Measurements from ENCODE around the gene COLGALT1. TPM values are rescaled to one million over a fixed set of nuclear protein-coding genes. Genes with fewer than 3 reads are reported as not detected.

The COLGALT1 gene
- total and polyA plus RNA-seq, 2 experiments from 2014 or later, result 18.2 to 63.4 TPM

- Mint-ChIP-seq H3K4me3 (no peak overlapping the region), H3K27ac (peak overlapping the region; percentile 87), H3K9me3 (no peaks in the 10 kb centered on the region; the same call in 2 of the 3 replicates), H3K36me3 (ENCODE audit: low read depth) (peaks cover 50% of the 10 kb centered on the region), H3K27me3 (ENCODE audit: insufficient read depth, low read depth, poor library complexity) (peaks cover 4% of the 10 kb centered on the region), H3K4me1 (peaks cover 6% of the 10 kb centered on the region; the same call in 2 of the 3 replicates)
- H3K36me3 ChIP-seq (ENCODE audit: insufficient read depth), result no peaks in the 10 kb centered on the region; the same call in 1 of the 2 replicates
- H3F3A ChIP-seq (replicated peaks; ENCODE audit: low read depth), result no peaks in the 10 kb centered on the region; the same call in 1 of the 2 replicates
- ATAC-seq (peak; percentile 83), DNase-seq (ENCODE audit: low spot score) (peak; percentile 94)
- no peaks in the 10 kb centered on the region for H3K79me2 ChIP-seq (replicated peaks; ENCODE audit: insufficient read depth)
- peak; percentile 88 for TF ChIP-seq CREB1 (CRISPR knock-in tag; IDR thresholded peaks at IDR 0.05; ENCODE audit: low read depth)
- TF ChIP-seq EZH2phosphoT487 (IDR thresholded peaks at IDR 0.05; ENCODE audit: unreplicated experiment), result no peak
- TF ChIP-seq ZNF114 (CRISPR knock-in tag; IDR thresholded peaks at IDR 0.05), result no peak
- no peak for TF ChIP-seq ZNF331 (CRISPR knock-in tag; IDR thresholded peaks at IDR 0.05; ENCODE audit: low read depth)
- TF ChIP-seq, protein P1, sequence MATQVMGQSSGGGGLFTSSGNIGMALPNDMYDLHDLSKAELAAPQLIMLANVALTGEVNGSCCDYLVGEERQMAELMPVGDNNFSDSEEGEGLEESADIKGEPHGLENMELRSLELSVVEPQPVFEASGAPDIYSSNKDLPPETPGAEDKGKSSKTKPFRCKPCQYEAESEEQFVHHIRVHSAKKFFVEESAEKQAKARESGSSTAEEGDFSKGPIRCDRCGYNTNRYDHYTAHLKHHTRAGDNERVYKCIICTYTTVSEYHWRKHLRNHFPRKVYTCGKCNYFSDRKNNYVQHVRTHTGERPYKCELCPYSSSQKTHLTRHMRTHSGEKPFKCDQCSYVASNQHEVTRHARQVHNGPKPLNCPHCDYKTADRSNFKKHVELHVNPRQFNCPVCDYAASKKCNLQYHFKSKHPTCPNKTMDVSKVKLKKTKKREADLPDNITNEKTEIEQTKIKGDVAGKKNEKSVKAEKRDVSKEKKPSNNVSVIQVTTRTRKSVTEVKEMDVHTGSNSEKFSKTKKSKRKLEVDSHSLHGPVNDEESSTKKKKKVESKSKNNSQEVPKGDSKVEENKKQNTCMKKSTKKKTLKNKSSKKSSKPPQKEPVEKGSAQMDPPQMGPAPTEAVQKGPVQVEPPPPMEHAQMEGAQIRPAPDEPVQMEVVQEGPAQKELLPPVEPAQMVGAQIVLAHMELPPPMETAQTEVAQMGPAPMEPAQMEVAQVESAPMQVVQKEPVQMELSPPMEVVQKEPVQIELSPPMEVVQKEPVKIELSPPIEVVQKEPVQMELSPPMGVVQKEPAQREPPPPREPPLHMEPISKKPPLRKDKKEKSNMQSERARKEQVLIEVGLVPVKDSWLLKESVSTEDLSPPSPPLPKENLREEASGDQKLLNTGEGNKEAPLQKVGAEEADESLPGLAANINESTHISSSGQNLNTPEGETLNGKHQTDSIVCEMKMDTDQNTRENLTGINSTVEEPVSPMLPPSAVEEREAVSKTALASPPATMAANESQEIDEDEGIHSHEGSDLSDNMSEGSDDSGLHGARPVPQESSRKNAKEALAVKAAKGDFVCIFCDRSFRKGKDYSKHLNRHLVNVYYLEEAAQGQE (IDR thresholded peaks at IDR 0.05; ENCODE audit: unreplicated experiment), result no peak
- H3K4me1 ChIP-seq (ENCODE audit: insufficient read depth), result peaks cover 2% of the 10 kb centered on the region; the same call in 1 of the 2 replicates
- no peak overlapping the region for H2AFZ ChIP-seq
- peak overlapping the region; percentile 84 for H3K27ac ChIP-seq (ENCODE audit: low read depth)
- H4K20me1 ChIP-seq (replicated peaks; ENCODE audit: insufficient read depth), result no peaks in the 10 kb centered on the region
- H3K27me3 ChIP-seq (ENCODE audit: insufficient read depth), result no peaks in the 10 kb centered on the region
- peak overlapping the region; percentile 73 for H3K4me3 ChIP-seq
- peak overlapping the region; percentile 88 for H3K4me2 ChIP-seq
- no peaks in the 10 kb centered on the region for H3K9me2 ChIP-seq (ENCODE audit: insufficient read depth)
Observed at GRCh38 chr19:17616961-17617806, 61.7 kb downstream of the COLGALT1 start.

DNA sequence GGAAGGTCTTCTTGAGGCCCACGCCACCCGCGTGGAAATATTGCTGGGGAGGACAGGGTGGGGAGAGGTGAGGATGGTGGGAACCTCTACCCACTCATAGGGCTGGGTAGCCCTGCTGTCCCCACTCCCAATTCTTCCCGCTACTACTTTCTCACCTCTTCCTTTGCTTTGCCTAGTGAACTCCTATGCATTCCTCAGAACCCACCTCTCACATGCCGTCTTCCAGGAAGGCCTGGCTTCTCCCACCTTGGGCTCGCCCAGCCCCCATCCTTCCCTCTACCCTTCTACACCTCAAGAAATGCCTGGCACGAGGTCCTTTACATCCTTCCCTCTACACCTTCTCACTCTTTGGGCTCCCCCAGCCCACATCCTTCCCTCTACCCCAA is 62.4 kb downstream of the COLGALT1 start:
- no peak overlapping the region for H2AFZ ChIP-seq
- H3K4me1 ChIP-seq (ENCODE audit: insufficient read depth), result peaks cover 2% of the 10 kb centered on the region; the same call in 1 of the 2 replicates
- ATAC-seq, result no peak
- no peak overlapping the region for H3K4me3 ChIP-seq
- no peaks in the 10 kb centered on the region for H4K20me1 ChIP-seq (replicated peaks; ENCODE audit: insufficient read depth)
- Mint-ChIP-seq H3K4me1 (peaks cover 6% of the 10 kb centered on the region; the same call in 2 of the 3 replicates), H3K9me3 (no peaks in the 10 kb centered on the region; the same call in 2 of the 3 replicates), H3K27me3 (ENCODE audit: insufficient read depth, low read depth, poor library complexity) (peaks cover 5% of the 10 kb centered on the region), H3K27ac (no peak overlapping the region), H3K36me3 (ENCODE audit: low read depth) (peaks cover 53% of the 10 kb centered on the region), H3K4me3 (no peak overlapping the region)
- no peak overlapping the region for H3K4me2 ChIP-seq
- H3K79me2 ChIP-seq (replicated peaks; ENCODE audit: insufficient read depth), result no peaks in the 10 kb centered on the region
- H3K9me2 ChIP-seq (ENCODE audit: insufficient read depth), result no peaks in the 10 kb centered on the region
- DNase-seq (ENCODE audit: low spot score), result no peak
- H3K36me3 ChIP-seq (ENCODE audit: insufficient read depth), result 0 out of 2 replicates have a peak, but pooled peaks cover 4% of the 10 kb centered on the region
- H3F3A ChIP-seq (replicated peaks; ENCODE audit: low read depth), result peaks cover 4% of the 10 kb centered on the region; the same call in 1 of the 2 replicates
- H3K27me3 ChIP-seq (ENCODE audit: insufficient read depth), result no peaks in the 10 kb centered on the region
- H3K27ac ChIP-seq (ENCODE audit: low read depth), result no peak overlapping the region
- TF ChIP-seq, protein P2, sequence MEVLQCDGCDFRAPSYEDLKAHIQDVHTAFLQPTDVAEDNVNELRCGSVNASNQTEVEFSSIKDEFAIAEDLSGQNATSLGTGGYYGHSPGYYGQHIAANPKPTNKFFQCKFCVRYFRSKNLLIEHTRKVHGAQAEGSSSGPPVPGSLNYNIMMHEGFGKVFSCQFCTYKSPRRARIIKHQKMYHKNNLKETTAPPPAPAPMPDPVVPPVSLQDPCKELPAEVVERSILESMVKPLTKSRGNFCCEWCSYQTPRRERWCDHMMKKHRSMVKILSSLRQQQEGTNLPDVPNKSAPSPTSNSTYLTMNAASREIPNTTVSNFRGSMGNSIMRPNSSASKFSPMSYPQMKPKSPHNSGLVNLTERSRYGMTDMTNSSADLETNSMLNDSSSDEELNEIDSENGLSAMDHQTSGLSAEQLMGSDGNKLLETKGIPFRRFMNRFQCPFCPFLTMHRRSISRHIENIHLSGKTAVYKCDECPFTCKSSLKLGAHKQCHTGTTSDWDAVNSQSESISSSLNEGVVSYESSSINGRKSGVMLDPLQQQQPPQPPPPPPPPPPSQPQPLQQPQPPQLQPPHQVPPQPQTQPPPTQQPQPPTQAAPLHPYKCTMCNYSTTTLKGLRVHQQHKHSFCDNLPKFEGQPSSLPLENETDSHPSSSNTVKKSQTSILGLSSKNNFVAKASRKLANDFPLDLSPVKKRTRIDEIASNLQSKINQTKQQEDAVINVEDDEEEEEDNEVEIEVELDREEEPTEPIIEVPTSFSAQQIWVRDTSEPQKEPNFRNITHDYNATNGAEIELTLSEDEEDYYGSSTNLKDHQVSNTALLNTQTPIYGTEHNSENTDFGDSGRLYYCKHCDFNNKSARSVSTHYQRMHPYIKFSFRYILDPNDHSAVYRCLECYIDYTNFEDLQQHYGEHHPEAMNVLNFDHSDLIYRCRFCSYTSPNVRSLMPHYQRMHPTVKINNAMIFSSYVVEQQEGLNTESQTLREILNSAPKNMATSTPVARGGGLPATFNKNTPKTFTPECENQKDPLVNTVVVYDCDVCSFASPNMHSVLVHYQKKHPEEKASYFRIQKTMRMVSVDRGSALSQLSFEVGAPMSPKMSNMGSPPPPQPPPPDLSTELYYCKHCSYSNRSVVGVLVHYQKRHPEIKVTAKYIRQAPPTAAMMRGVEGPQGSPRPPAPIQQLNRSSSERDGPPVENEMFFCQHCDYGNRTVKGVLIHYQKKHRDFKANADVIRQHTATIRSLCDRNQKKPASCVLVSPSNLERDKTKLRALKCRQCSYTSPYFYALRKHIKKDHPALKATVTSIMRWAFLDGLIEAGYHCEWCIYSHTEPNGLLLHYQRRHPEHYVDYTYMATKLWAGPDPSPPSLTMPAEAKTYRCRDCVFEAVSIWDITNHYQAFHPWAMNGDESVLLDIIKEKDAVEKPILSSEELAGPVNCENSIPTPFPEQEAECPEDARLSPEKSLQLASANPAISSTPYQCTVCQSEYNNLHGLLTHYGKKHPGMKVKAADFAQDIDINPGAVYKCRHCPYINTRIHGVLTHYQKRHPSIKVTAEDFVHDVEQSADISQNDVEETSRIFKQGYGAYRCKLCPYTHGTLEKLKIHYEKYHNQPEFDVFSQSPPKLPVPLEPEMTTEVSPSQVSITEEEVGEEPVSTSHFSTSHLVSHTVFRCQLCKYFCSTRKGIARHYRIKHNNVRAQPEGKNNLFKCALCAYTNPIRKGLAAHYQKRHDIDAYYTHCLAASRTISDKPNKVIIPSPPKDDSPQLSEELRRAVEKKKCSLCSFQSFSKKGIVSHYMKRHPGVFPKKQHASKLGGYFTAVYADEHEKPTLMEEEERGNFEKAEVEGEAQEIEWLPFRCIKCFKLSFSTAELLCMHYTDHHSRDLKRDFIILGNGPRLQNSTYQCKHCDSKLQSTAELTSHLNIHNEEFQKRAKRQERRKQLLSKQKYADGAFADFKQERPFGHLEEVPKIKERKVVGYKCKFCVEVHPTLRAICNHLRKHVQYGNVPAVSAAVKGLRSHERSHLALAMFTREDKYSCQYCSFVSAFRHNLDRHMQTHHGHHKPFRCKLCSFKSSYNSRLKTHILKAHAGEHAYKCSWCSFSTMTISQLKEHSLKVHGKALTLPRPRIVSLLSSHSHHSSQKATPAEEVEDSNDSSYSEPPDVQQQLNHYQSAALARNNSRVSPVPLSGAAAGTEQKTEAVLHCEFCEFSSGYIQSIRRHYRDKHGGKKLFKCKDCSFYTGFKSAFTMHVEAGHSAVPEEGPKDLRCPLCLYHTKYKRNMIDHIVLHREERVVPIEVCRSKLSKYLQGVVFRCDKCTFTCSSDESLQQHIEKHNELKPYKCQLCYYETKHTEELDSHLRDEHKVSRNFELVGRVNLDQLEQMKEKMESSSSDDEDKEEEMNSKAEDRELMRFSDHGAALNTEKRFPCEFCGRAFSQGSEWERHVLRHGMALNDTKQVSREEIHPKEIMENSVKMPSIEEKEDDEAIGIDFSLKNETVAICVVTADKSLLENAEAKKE (CRISPR knock-in tag; IDR thresholded peaks at IDR 0.05), result no peak
- TF ChIP-seq STAT1 (IDR thresholded peaks at IDR 0.05; ENCODE audit: unreplicated experiment) (no peak), POLR2AphosphoS5 (IDR thresholded peaks at IDR 0.05; ENCODE audit: low read depth) (no peak)
- TF ChIP-seq, protein P3, sequence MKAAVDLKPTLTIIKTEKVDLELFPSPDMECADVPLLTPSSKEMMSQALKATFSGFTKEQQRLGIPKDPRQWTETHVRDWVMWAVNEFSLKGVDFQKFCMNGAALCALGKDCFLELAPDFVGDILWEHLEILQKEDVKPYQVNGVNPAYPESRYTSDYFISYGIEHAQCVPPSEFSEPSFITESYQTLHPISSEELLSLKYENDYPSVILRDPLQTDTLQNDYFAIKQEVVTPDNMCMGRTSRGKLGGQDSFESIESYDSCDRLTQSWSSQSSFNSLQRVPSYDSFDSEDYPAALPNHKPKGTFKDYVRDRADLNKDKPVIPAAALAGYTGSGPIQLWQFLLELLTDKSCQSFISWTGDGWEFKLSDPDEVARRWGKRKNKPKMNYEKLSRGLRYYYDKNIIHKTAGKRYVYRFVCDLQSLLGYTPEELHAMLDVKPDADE (IDR thresholded peaks at IDR 0.05), result no peak
